ENCODE results near the gene RLIM.

RLIM gene

DNA sequence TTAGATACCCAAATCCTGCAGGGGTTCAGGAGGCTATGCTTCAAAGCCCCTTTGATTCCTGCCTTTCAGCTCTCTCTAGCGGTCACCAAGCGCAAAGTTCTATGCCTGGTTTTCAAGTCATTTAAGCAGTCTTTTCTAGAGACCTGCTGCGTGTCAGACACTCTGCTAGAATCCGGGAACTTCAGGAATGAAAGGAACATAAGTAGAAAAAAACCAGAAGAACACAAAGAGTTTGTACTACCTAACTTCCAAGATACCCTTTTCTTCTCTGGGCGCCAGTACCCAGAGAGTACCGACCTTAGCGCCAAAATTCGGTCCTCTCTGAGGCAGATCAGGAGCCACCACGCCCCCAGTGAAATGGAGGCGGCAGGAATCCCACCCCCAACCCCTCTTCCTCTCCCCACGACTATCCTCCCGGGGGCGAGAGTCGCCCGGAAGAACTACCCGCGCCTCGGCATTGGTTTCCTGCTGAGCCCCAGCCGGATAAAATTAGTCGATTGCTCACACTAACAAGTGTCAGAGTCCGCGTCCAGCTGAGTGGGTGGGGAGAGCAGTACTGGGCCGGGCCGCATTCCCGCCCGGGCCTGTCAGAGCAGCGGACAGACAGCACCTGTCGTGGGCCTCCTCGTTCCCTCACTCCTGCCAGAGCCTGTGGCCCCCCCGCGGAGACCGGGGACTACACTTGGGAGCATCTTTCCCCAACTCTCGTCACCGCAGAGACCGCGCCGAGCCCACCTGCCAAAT, 78.8 kb downstream of the RLIM start:
- peak; percentile 83 for DNase-seq

All from left hindlimb (tissue), 1 donor.